ENCODE results near the gene IGF1R. TPM values are rescaled to one million over a fixed set of nuclear protein-coding genes. Genes with fewer than 3 reads are reported as not detected.

Gene IGF1R
- total RNA-seq, 2 donors from 2014 or later, result 10.3 to 12.6 TPM

GRCh38 chr15:98690272-98690950 is 42.1 kb downstream of the IGF1R start:
- H3K27me3 Mint-ChIP-seq, result no peaks in the 10 kb centered on the region
- peaks cover 20 to 25% of the 10 kb centered on the region in 2 donors for H3K4me1 Mint-ChIP-seq (ENCODE audit: low read depth in 2 of 2)
- ATAC-seq (no peak), DNase-seq (ENCODE audit: low spot score) (no peak)
- H3K27ac Mint-ChIP-seq, result no peak overlapping the region
- no peak overlapping the region for H3K4me3 Mint-ChIP-seq
- no peaks in the 10 kb centered on the region for H3K36me3 Mint-ChIP-seq
- no peaks in the 10 kb centered on the region for H3K9me3 Mint-ChIP-seq

GRCh38 chr15:98692213-98692612 is 43.9 kb downstream of the IGF1R start:
- no peak for ATAC-seq
- Mint-ChIP-seq H3K36me3 (no peaks in the 10 kb centered on the region), H3K9me3 (no peaks in the 10 kb centered on the region), H3K4me1 (ENCODE audit: low read depth in 2 of 2) (peaks cover 10 to 26% of the 10 kb centered on the region in 2 donors), H3K4me3 (no peak overlapping the region), H3K27me3 (no peaks in the 10 kb centered on the region), H3K27ac (no peak overlapping the region)
- DNase-seq (ENCODE audit: low spot score), result no peak

GRCh38 chr15:98694161-98694560 is 45.8 kb downstream of the IGF1R start:
- no peak for DNase-seq (ENCODE audit: low spot score)
- Mint-ChIP-seq H3K36me3 (no peaks in the 10 kb centered on the region), H3K9me3 (no peaks in the 10 kb centered on the region), H3K4me1 (ENCODE audit: low read depth in 2 of 2) (peaks cover 5 to 19% of the 10 kb centered on the region in 2 donors), H3K27me3 (no peaks in the 10 kb centered on the region), H3K4me3 (no peak overlapping the region), H3K27ac (no peak overlapping the region)
- no peak for ATAC-seq

GRCh38 chr15:98698792-98699191 is 50.5 kb downstream of the IGF1R start:
- Mint-ChIP-seq H3K27ac (no peak overlapping the region), H3K27me3 (no peaks in the 10 kb centered on the region), H3K9me3 (no peaks in the 10 kb centered on the region), H3K4me3 (no peak overlapping the region), H3K36me3 (no peaks in the 10 kb centered on the region), H3K4me1 (ENCODE audit: low read depth in 2 of 2) (peaks cover 13 to 26% of the 10 kb centered on the region in 2 donors)
- DNase-seq (ENCODE audit: low spot score) (no peak), ATAC-seq (no peak)

- no peak for ATAC-seq
- H3K4me1 Mint-ChIP-seq (ENCODE audit: low read depth in 2 of 2), result peaks cover 9 to 23% of the 10 kb centered on the region in 2 donors
- H3K36me3 Mint-ChIP-seq, result no peaks in the 10 kb centered on the region
These were observed 51.5 kb downstream of the IGF1R start for GRCh38 chr15:98699591-98700424.

GRCh38 chr15:98700519-98700918 is 52.2 kb downstream of the IGF1R start:
- no peak overlapping the region for H3K4me3 Mint-ChIP-seq
- ATAC-seq (no peak), DNase-seq (ENCODE audit: low spot score) (no peak)
- no peaks in the 10 kb centered on the region for H3K36me3 Mint-ChIP-seq
- no peak overlapping the region for H3K27ac Mint-ChIP-seq
- no peaks in the 10 kb centered on the region for H3K27me3 Mint-ChIP-seq
- no peaks in the 10 kb centered on the region for H3K9me3 Mint-ChIP-seq
- peaks cover 7 to 23% of the 10 kb centered on the region in 2 donors for H3K4me1 Mint-ChIP-seq (ENCODE audit: low read depth in 2 of 2)

More at GRCh38 chr15:98699591-98700424, 51.5 kb downstream of the IGF1R start:
- H3K4me3 Mint-ChIP-seq, result no peak overlapping the region
- no peaks in the 10 kb centered on the region for H3K9me3 Mint-ChIP-seq
- DNase-seq (ENCODE audit: low spot score), result no peak
- no peaks in the 10 kb centered on the region for H3K27me3 Mint-ChIP-seq
- H3K27ac Mint-ChIP-seq, result no peak overlapping the region

GRCh38 chr15:98703126-98703685 is 54.9 kb downstream of the IGF1R start:
- Mint-ChIP-seq H3K36me3 (no peaks in the 10 kb centered on the region), H3K27ac (no peak overlapping the region), H3K4me3 (no peak overlapping the region), H3K9me3 (no peaks in the 10 kb centered on the region), H3K27me3 (no peaks in the 10 kb centered on the region), H3K4me1 (ENCODE audit: low read depth in 2 of 2) (peaks cover 7 to 15% of the 10 kb centered on the region in 2 donors)
- DNase-seq (ENCODE audit: low spot score), result no peak
- no peak for ATAC-seq

- no peak overlapping the region for H3K27ac Mint-ChIP-seq
- H3K9me3 Mint-ChIP-seq, result no peaks in the 10 kb centered on the region
- H3K4me3 Mint-ChIP-seq, result no peak overlapping the region
- no peaks in the 10 kb centered on the region for H3K36me3 Mint-ChIP-seq
- ATAC-seq (no peak), DNase-seq (ENCODE audit: low spot score) (no peak)
- H3K4me1 Mint-ChIP-seq (ENCODE audit: low read depth in 2 of 2), result peaks cover 7 to 13% of the 10 kb centered on the region in 2 donors
- no peaks in the 10 kb centered on the region for H3K27me3 Mint-ChIP-seq
These were observed 56.7 kb downstream of the IGF1R start for GRCh38 chr15:98705070-98705469.

GRCh38 chr15:98706387-98706786 is 58.0 kb downstream of the IGF1R start:
- Mint-ChIP-seq H3K27ac (no peak overlapping the region), H3K9me3 (no peaks in the 10 kb centered on the region), H3K36me3 (no peaks in the 10 kb centered on the region), H3K4me3 (no peak overlapping the region), H3K27me3 (no peaks in the 10 kb centered on the region), H3K4me1 (ENCODE audit: low read depth in 2 of 2) (peaks cover 7 to 11% of the 10 kb centered on the region in 2 donors)
- no peak for ATAC-seq
- DNase-seq (ENCODE audit: low spot score), result no peak

- no peak overlapping the region for H3K4me3 Mint-ChIP-seq
- ATAC-seq (no peak), DNase-seq (ENCODE audit: low spot score) (no peak)
- no peak overlapping the region for H3K27ac Mint-ChIP-seq
- H3K36me3 Mint-ChIP-seq, result peaks cover 5% of the 10 kb centered on the region
- no peaks in the 10 kb centered on the region for H3K9me3 Mint-ChIP-seq
- no peaks in the 10 kb centered on the region for H3K27me3 Mint-ChIP-seq
- peaks cover 7 to 11% of the 10 kb centered on the region in 2 donors for H3K4me1 Mint-ChIP-seq (ENCODE audit: low read depth in 2 of 2)
These were observed 58.6 kb downstream of the IGF1R start for GRCh38 chr15:98706986-98707385.

GRCh38 chr15:98708037-98708590 is 59.8 kb downstream of the IGF1R start:
- no peak overlapping the region for H3K27ac Mint-ChIP-seq
- DNase-seq (ENCODE audit: low spot score) (no peak), ATAC-seq (no peak)
- H3K36me3 Mint-ChIP-seq, result peaks cover 11% of the 10 kb centered on the region
- H3K4me3 Mint-ChIP-seq, result no peak overlapping the region
- peaks cover 5 to 9% of the 10 kb centered on the region in 2 donors for H3K4me1 Mint-ChIP-seq (ENCODE audit: low read depth in 2 of 2)
- no peaks in the 10 kb centered on the region for H3K9me3 Mint-ChIP-seq
- H3K27me3 Mint-ChIP-seq, result no peaks in the 10 kb centered on the region

- H3K4me1 Mint-ChIP-seq (ENCODE audit: low read depth in 2 of 2), result peaks cover 6 to 30% of the 10 kb centered on the region in 2 donors
- peaks cover 11% of the 10 kb centered on the region for H3K36me3 Mint-ChIP-seq
- no peak overlapping the region for H3K4me3 Mint-ChIP-seq
- ATAC-seq, result no peak
- no peaks in the 10 kb centered on the region for H3K9me3 Mint-ChIP-seq
- no peak overlapping the region for H3K27ac Mint-ChIP-seq
- DNase-seq (ENCODE audit: low spot score), result no peak
- H3K27me3 Mint-ChIP-seq, result no peaks in the 10 kb centered on the region
These were observed 63.5 kb downstream of the IGF1R start for GRCh38 chr15:98711810-98712209.

- DNase-seq (ENCODE audit: low spot score) (no peak), ATAC-seq (peak in 1 of 2 donors; percentile 41)
- no peaks in the 10 kb centered on the region for H3K27me3 Mint-ChIP-seq
- no peak overlapping the region for H3K4me3 Mint-ChIP-seq
- H3K36me3 Mint-ChIP-seq, result peaks cover 11% of the 10 kb centered on the region
- H3K4me1 Mint-ChIP-seq (ENCODE audit: low read depth in 2 of 2), result peaks cover 6 to 35% of the 10 kb centered on the region in 2 donors
- no peaks in the 10 kb centered on the region for H3K9me3 Mint-ChIP-seq
- H3K27ac Mint-ChIP-seq, result no peak overlapping the region
These were observed 64.7 kb downstream of the IGF1R start for GRCh38 chr15:98712845-98713584.
